PC-3 (cell line): Measurements from ENCODE around the gene PLEKHG2. TPM values are rescaled to one million over a fixed set of nuclear protein-coding genes. Genes with fewer than 3 reads are reported as not detected.
A peak's percentile ranks its signal among the peaks of the same experiment; 100 is the strongest.

Experiments used
- ATAC-seq: fragments of 200-7000 bp; cut with Tn5 transposase; 2 replicates; pipeline ENCODE4 v1.9.1; 2020; ENCODE audit warnings: mild to moderate bottlenecking, moderate library complexity
- BruUV-seq: library from RNA; stranded (reverse); fragments of 400-500 nt; replicated peaks from 2 replicates; lab custom pipeline; 2021; lab: Mats Ljungman, UMichigan
- CTCF ChIA-PET: fragments of 300-600 bp; sonication (Branson Sonifier 250); formaldehyde crosslinking; loops from one replicate; lab custom pipeline; 2022; ENCODE audit warnings: antibody characterized with exemption; lab: Charles Lee
- POLR2A ChIA-PET: fragments of 300-600 bp; sonication (Branson Sonifier 250); formaldehyde crosslinking; loops from one replicate; lab custom pipeline; 2022; ENCODE audit warnings: antibody characterized with exemption; ENCODE audit not compliant: unreplicated experiment; lab: Charles Lee
- DNase-seq: peaks from one replicate; pipeline ENCODE4 v3.0.0-alpha.2; 2015
- H2AFZ ChIP-seq: fragments of 300-600 bp; sonication (generic); 2 replicates; pipeline ENCODE4 v1.6.0; 2016; ENCODE audit warnings: antibody characterized with exemption, low read length
- H3F3A ChIP-seq: fragments of 300-600 bp; sonication (generic); one replicate; pipeline ENCODE4 v1.6.0; 2017; ENCODE audit warnings: antibody characterized with exemption, low read length, control low read depth, mild to moderate bottlenecking; ENCODE audit not compliant: unreplicated experiment
- H3K27ac ChIP-seq: fragments of 300-600 bp; sonication (generic); 2 replicates; pipeline ENCODE4 v1.5.1; 2016; ENCODE audit warnings: mild to moderate bottlenecking, low read length
- H3K27me3 ChIP-seq: fragments of 300-600 bp; sonication (generic); 2 replicates; pipeline ENCODE4 v1.6.1; 2016; ENCODE audit warnings: low read length, mixed read lengths
- H3K36me3 ChIP-seq: fragments of 300-600 bp; sonication (generic); 2 replicates; pipeline ENCODE4 v1.6.1; 2016; ENCODE audit warnings: low read depth, mixed run types, low read length, mixed read lengths
- H3K4me1 ChIP-seq: fragments of 300-600 bp; sonication (generic); 2 replicates; pipeline ENCODE4 v1.5.1; 2016; ENCODE audit warnings: low read length; ENCODE audit not compliant: insufficient read depth
- H3K4me2 ChIP-seq: fragments of 300-600 bp; sonication (generic); 2 replicates; pipeline ENCODE4 v1.6.0; 2016; ENCODE audit warnings: low read length
- H3K4me3 ChIP-seq: fragments of 300-600 bp; sonication (generic); 2 replicates; pipeline ENCODE4 v1.5.1; 2016; ENCODE audit warnings: mild to moderate bottlenecking, low read length, mixed read lengths
- H3K79me2 ChIP-seq: fragments of 300-600 bp; sonication (generic); 2 replicates; pipeline ENCODE4 v1.6.1; 2017; ENCODE audit warnings: low read length, mixed read lengths
- H3K9ac ChIP-seq: fragments of 300-600 bp; sonication (generic); 2 replicates; pipeline ENCODE4 v1.6.0; 2016; ENCODE audit warnings: mild to moderate bottlenecking, low read length
- H3K9me2 ChIP-seq: fragments of 300-600 bp; sonication (generic); replicated peaks from 2 replicates; pipeline ENCODE4 v1.6.1; 2016; ENCODE audit warnings: mixed run types, low read length, mixed read lengths
- H3K9me3 ChIP-seq: fragments of 300-600 bp; sonication (generic); 2 replicates; pipeline ENCODE4 v1.6.1; 2016; ENCODE audit warnings: low read length, mixed read lengths
- H4K20me1 ChIP-seq: fragments of 300-600 bp; sonication (generic); 2 replicates; pipeline ENCODE4 v1.6.1; 2016; ENCODE audit warnings: low read length, mixed read lengths
- EZH2 ChIP-seq: fragments of 300-600 bp; sonication (generic); IDR thresholded peaks from one replicate; pipeline ENCODE4 v1.6.1; 2017; ENCODE audit warnings: antibody characterized with exemption, mild to moderate bottlenecking, low read length; ENCODE audit not compliant: unreplicated experiment
- EZH2phosphoT487 ChIP-seq: fragments of 300-600 bp; sonication (generic); IDR thresholded peaks from 2 replicates; pipeline ENCODE4 v1.6.1; 2018; ENCODE audit warnings: mild to moderate bottlenecking, antibody characterized with exemption, low read length, borderline replicate concordance
- intact Hi-C: fragments of 100-400 bp; cut with micrococcal nuclease; formaldehyde crosslinking; loops from 2 replicates; pipeline ENCODE4 v1.9.0; 2023
- total RNA-seq: library from RNA; depleted of rRNA; stranded (reverse); fragments of >200 nt; gene quantifications from 2 replicates; pipeline ENCODE4 v1.2.3, GENCODE V29; 2014
- TF ChIP-seq, protein P1 (sequence below): fragments of 300-600 bp; sonication (generic); conservative IDR thresholded peaks from 2 replicates; pipeline ENCODE4 v1.5.1; 2017; ENCODE audit warnings: antibody characterized with exemption, low read depth, mild to moderate bottlenecking, low read length

The PLEKHG2 gene
- total RNA-seq, 1 experiment from 2014 or later = 8.3 TPM

- Histone ChIP-seq H3K4me1 (peaks cover 48% of the 10 kb centered on the region), H3K79me2 (peaks cover 9% of the 10 kb centered on the region), H2AFZ (peak overlapping the region; percentile 54; the same call in 1 of the 2 replicates), H3F3A (no peaks in the 10 kb centered on the region), H3K9ac (peak overlapping the region; percentile 92), H3K27ac (peak overlapping the region; percentile 97), H3K36me3 (0 out of 2 replicates have a peak, but pooled peaks cover under 1% of the 10 kb centered on the region), H3K4me2 (peak overlapping the region; percentile 95), H3K9me2 (no peaks in the 10 kb centered on the region), H3K9me3 (no peaks in the 10 kb centered on the region), H4K20me1 (peaks cover 8% of the 10 kb centered on the region), H3K4me3 (peak overlapping the region; percentile 66), H3K27me3 (no peaks in the 10 kb centered on the region)
- ChIA-PET POLR2A (interaction anchor here (0.6 to 1.0 kb wide), 4 partner anchors 11 to 1471 kb away, joined by 3 to 6 read pairs (median 4); partner anchors contain the start of genes MED29, PAF1 and RPS16), CTCF (interaction anchor here (1.0 kb wide), 1 partner anchor 9 kb away, joined by 3 read pairs; no protein-coding TSS in a partner anchor)
- TF ChIP-seq EZH2phosphoT487 = peak; percentile 87
- TF ChIP-seq EZH2 = no peak
- TF ChIP-seq, protein P1, sequence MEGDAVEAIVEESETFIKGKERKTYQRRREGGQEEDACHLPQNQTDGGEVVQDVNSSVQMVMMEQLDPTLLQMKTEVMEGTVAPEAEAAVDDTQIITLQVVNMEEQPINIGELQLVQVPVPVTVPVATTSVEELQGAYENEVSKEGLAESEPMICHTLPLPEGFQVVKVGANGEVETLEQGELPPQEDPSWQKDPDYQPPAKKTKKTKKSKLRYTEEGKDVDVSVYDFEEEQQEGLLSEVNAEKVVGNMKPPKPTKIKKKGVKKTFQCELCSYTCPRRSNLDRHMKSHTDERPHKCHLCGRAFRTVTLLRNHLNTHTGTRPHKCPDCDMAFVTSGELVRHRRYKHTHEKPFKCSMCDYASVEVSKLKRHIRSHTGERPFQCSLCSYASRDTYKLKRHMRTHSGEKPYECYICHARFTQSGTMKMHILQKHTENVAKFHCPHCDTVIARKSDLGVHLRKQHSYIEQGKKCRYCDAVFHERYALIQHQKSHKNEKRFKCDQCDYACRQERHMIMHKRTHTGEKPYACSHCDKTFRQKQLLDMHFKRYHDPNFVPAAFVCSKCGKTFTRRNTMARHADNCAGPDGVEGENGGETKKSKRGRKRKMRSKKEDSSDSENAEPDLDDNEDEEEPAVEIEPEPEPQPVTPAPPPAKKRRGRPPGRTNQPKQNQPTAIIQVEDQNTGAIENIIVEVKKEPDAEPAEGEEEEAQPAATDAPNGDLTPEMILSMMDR = no peak
- ATAC-seq = peak; percentile 30
- no TSS peak for BruUV-seq
- peak; percentile 71 for DNase-seq
- intact Hi-C loops = no loop called here
Observed at GRCh38 chr19:39402346-39403300, 9.8 kb upstream of the PLEKHG2 start.

DNA sequence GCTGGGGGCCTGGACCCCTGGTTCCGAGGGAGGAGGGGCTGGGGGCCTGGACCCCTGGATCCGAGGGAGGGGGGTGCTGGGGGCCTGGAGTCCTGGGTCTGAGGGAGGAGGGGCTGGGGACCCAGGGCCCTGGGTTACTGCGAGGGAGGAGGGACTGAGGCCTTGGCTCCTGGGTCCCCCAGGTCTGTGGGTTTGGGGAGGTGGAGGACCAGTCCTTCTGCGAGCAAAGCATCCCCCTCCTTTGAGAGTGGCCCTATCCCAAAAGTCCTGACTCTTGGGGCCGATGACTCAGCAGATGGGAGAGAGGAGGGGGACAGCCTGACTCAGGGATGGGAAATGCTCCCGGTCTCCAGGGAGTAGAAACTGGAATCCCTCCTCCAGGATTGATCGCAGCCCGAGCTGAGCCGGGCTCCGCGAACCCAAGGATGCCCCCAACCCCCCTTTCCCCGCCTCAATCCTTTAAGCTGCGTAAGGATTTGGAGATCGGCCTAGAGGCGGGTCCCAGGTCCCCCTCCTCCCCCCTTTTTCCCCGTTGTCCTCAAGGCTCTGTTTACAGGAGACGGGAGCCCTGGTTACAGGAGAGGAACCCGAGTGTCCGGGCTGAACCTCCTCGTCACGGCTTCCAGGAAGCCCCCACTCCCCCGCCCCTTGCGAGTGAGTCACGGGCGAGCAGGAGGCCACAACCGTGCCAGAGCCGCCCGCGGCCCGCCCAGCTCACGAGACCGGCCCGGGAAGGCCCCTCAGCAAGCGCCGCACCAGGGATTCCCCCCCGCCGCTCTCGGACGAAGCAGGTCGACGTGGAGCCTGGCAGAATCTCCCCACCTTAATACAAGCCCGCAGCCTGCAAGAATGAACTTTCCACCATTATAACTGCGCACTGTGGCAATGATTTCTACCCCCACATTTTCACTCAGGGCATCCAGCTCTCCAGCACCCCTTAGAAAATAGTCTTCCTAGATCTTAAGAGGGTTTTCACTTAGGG, 8.8 kb upstream of the PLEKHG2 start:
- no peaks in the 10 kb centered on the region for H3K9me2 ChIP-seq
- no peak overlapping the region for H2AFZ ChIP-seq
- no peaks in the 10 kb centered on the region for H3F3A ChIP-seq
- H3K79me2 ChIP-seq = peaks cover 19% of the 10 kb centered on the region
- ChIA-PET CTCF (no interaction called here), POLR2A (interaction anchor here (0.5 to 1.0 kb wide), 6 partner anchors 12 to 1472 kb away, joined by 3 to 6 read pairs (median 4); partner anchors contain the start of genes MED29, PAF1 and RPS16)
- TF ChIP-seq EZH2phosphoT487 (peak; percentile 79), EZH2 (no peak)
- H3K4me2 ChIP-seq = peak overlapping the region; percentile 95
- no peaks in the 10 kb centered on the region for H3K9me3 ChIP-seq
- intact Hi-C loops = no loop called here
- ATAC-seq (peak; percentile 43), DNase-seq (peak; percentile 88)
- H3K4me3 ChIP-seq = peak overlapping the region; percentile 66
- peaks cover 18% of the 10 kb centered on the region for H4K20me1 ChIP-seq
- peaks cover 42% of the 10 kb centered on the region for H3K4me1 ChIP-seq
- peak overlapping the region; percentile 92 for H3K9ac ChIP-seq
- H3K27ac ChIP-seq = peak overlapping the region; percentile 97
- no peaks in the 10 kb centered on the region for H3K27me3 ChIP-seq
- H3K36me3 ChIP-seq = peaks cover 9% of the 10 kb centered on the region
- BruUV-seq = TSS peak; percentile 29
